Right kidney (tissue), 1 donor: ENCODE measurements around the gene MRPL37.

Source experiments
- DNase-seq: peaks from one replicate; pipeline ENCODE4 v3.0.0-alpha.2; 2016

Gene MRPL37

DNA sequence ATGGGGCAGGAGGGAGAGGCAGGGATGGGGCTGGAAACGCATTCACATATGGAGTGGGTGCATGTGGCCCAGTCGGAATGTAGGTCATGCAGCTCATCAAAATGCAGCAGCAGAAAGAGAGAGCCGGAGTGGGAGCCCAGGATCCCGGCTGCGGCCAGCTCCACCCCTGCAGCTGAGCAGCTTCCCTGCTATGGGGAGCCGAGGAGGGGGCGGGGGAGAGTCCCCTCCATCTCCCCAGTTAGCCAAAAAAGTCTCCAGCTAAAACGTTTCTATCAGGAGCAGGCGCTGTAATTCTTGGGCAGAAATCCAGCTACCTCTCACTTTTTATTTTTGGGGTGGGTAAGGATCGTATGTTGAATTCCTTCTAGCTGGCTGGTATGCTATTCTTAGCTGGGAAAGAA is 39.7 kb downstream of the MRPL37 start:
- no peak for DNase-seq

DNA sequence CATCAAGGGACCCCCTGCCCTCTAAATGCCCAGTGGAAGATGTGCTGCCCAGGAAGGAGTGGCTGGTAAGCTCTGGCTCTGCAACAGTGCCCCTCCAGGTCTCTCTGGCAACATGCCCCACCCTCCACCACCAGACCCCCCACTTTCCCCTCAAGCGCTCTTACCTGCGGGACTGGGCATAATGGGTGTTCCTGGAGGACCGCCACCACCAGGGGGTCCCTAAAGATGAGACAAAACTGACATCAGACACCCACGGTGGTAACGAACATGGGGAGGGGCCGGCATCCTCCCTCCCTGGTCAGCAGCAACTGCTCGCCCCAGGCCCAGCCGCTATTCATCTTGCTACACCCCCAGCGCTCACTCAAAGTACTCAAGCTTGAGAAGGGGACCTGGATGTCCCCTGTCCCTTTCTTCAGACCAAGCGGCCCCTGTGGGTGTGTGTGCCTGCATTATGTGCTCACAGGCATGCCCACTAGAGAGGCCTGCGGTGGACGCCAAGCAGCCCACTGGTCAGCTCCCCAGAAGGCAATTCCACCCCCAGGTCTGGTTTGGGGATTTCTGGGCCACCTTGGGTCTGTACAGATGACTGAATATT is 40.9 kb downstream of the MRPL37 start:
- DNase-seq = no peak

DNA sequence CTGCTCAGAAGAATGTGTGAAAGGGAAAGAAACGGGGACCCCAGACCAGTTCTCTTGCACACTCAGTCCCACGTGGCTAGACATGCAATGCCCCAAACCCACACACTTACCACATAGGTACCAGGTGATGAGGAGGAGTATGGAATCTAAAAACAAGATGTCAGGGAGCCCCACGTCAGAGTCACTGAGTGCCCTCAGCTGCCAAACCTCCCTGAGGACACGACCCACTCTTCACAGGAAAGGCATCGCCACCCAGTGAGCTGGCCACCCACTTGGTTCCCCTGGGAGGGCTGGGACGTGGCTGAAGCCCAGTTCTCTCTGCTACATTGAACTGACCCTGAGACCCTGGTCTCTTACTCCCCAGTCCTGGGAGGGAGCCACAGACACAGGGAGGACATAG is 41.4 kb downstream of the MRPL37 start:
- no peak for DNase-seq

DNA sequence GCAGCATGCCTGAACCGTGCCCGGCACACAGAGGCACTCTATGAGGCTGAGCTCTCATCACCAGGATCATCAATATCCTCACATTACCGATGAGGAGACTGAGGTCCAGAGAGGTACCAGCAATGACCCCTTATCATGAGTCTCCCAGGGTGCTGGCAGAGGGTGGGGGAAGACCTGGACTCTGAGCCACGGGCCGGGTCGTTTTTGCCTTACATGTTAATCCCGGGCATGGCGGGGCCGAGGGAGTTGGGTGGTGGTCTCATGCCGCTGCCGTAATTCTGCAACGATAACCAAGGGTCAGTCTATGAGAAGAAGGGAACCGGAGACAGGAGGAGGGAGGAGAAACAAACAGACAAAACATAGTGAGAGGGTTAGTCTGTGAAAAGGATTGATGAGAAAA is 43.1 kb downstream of the MRPL37 start:
- no peak for DNase-seq

DNA sequence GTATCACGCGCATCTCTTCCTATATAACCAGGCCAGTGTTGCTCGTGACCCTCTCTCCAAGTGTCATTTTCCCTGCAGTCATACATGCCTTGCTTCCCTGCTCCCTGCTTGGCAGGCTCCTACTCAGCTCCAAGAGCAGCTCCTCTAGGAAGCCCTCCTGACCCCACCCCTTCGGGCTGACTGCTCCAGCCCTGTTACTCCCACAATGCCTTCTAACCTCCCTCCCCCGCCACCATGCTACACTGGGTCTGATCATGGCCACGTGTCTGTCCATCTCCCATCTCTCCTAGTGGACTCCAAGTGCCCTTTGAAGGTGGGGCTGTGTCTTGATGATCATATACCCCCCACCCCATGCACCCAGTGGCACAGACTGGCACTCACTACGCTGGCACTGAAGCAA is 44.7 kb downstream of the MRPL37 start:
- DNase-seq = no peak

DNA sequence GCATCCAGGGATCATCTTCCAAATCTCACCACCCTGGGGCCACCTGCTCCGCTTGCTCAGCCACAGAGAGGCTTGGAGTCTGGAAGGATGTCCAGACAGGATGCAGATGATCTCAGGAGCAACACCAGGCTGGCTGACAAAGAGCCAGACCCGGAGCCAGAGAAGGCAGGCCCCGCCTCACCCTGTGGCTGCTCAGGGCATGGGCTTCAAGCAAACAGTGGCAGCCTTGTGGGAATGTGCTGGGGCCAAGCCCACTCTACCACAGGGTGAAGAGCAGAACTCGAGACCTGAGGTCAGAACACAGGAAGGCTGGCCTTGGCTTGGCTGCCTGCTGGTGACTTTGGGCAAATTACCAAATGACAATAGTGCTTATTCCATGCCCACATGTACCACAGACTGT is 45.5 kb downstream of the MRPL37 start:
- DNase-seq = no peak

DNA sequence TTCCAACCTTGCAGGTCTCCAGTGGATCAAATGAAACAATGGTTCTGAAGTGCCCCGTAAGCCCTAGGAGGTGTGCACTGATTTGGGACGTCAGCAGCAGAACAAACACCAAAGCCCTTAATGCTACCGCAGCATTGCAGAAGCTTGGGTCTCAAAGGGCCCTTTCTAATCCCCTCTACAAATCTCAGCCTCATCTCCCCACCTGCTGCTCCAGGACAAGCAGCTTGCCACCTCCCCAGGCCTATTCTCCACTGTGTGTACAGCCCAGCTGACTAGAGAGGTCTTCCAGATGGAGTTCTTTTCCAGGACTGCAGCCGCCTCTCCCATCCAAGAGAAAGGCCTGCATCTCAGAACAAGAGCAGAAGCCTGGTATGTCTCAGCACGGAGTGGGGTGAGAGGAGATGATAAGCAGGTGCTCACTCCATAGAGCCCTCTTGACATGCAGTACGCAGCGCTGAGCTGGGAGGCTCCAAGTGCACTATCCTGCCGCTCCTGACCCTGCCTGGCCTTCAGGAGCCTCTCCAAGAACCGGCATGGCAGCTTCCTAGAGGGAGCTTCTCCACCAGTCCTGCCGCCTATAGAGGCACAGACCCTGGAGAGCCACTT is 46.3 kb downstream of the MRPL37 start:
- DNase-seq = no peak

DNA sequence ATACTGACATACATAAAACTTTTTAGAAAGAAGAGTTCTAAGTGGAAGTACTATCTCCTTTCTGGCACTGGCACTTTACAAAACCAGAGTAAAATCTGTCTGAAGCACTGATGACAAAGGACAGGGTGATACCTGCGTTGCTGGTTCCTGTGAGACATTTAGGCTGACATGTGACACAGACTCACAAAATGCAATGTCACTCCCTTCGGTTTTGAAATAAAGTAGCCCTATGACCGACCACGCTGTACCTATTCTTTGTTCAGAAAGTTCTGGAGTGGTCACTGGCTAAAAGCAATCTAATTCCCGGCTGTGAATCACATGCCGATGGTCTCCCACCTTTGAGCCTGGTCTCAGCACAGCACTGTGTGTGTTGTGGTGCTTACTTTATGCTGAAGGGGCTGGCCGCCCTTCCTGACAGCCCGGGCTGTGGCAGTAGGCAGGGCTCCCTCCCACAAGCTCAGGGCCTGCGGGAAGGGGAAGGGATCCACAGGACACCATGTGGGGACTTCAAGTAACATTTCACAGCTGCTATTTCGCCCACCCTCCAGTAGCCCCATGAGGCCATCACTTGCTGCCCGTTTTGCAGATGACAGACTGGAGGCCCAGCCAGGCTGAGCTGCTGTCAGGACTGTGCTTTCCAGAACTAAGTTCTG is 48.0 kb downstream of the MRPL37 start:
- DNase-seq = no peak

DNA sequence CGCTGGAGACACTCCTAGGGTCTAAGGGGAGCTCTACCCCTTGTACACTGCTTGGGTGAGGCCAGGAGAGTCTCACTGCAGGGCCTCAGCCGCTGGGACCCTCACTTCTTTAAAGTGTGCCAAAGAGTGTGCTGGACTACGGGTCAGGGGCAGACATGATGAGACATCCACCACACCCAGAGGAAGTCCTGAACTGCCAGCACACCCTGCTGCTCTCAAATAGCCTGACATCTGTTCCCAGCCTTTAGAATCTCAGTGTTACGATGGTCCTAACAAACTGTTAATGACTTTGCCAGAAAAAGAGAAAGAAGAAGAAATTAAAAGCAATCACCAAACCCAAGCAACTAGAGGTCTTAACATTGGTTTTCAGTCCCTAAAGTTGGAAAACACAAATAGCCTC is 49.0 kb downstream of the MRPL37 start:
- no peak for DNase-seq

DNA sequence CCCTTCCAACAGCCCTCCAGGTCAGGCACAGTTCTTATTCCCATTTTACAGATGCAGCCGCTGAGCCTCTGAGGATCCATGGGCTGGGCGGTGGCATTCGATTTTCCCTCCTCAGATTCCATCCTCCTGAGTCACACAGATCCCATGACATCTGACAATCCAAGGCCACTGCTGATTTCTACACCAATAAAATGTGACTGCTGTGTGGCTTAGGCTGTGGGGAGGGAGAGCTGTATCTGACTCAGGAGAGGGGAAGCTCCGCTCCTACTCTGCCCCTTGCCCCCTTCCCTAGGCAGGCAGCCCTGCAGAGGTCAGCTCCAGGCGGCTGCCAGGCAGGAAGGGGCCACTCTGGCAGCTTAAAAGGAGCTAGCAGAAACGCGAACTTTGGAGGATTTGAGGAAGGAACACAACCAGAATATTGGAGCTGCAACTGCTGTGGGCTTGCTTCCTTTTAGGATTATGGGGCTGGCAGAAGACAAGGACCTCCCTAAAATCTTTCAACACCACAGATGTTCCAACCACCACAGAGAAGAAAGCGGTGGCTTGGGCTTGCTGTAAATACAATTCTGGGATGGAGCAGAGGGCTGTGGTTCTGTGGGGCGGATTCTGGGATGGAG is 50.0 kb downstream of the MRPL37 start:
- no peak for DNase-seq

DNA sequence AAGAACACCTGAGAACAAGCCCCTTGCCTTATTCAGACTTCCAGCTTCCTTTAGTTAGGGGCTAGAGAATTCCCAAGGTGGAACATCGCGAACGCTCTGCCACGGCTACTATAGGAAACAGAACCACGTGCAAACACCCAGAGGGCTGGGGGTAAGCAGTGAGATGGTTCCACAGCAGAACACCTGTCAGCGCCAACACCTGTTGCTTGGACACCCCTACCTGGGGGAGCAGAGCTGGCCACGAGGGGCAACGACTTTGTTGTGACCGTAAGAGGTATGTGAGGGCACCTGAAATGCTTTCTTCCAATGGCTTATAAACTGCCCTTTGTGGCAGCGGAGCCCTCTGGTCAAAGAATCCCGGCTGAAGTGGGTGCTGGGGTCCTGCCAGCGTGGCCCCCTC is 50.7 kb downstream of the MRPL37 start:
- no peak for DNase-seq

DNA sequence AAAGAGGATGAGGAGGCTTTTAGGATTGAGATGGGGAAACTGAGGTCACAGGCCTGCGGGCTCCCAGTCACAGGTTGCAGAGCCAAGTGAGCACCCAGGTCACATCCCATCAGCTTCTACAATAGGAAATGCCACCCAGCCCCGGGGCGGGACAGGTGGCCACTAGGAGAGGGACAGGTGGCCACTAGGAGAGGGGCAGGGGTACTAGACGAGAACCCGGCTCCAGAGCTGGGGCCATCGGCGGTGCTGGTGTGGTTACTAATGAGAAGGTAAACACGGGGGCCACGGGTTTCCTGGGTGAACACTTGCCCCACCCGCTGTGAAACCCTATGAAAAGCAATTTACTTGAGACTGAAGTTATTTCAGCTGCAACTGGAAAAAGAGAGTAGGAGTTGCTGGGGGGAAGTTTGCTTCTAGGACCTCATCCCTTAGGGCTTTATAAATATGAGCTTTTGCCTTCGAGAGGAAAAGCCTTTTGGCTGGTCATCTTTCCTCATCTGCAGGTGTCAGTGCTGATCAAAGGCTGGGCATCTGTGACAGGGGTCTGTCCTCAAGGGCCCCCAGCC is 52.5 kb downstream of the MRPL37 start:
- no peak for DNase-seq

DNA sequence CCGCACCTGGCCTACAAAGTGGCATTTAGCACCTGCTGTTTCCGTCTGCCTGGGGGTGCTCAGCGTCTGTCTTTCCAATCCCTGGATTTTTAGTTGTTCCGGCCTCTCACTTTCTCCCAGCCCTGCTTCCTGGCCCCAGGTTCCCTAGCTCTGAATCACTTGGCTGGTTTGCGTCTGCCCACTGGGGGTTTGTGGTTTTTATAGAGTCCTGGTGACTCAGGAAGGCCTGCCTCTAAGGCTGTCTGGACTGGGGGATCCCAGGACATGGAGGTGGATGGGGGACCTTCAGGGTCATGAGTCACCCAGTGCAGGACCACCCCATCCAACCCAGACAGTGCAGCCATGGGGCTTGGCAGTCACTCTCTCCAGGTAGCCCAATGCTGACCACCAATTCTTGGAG is 53.5 kb downstream of the MRPL37 start:
- DNase-seq = no peak

DNA sequence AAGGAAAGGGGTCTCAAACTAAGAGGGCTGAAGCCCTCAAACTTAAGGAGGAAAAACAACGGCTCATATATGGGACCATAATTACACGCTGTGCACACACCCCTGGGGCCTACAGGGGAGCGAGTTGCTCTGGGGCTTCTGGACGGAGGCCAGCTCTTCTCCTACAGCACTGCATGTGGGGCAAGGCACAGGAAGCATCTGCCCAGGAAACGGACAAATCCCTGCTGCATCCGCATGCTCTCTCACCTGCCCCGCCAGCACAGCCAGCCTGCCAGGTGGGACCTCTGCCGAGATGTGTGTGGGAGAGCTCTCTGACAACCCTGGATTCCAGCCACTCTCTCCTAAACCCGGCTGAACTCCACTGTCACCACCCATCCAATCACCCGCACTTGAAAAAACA is 54.1 kb downstream of the MRPL37 start:
- no peak for DNase-seq

DNA sequence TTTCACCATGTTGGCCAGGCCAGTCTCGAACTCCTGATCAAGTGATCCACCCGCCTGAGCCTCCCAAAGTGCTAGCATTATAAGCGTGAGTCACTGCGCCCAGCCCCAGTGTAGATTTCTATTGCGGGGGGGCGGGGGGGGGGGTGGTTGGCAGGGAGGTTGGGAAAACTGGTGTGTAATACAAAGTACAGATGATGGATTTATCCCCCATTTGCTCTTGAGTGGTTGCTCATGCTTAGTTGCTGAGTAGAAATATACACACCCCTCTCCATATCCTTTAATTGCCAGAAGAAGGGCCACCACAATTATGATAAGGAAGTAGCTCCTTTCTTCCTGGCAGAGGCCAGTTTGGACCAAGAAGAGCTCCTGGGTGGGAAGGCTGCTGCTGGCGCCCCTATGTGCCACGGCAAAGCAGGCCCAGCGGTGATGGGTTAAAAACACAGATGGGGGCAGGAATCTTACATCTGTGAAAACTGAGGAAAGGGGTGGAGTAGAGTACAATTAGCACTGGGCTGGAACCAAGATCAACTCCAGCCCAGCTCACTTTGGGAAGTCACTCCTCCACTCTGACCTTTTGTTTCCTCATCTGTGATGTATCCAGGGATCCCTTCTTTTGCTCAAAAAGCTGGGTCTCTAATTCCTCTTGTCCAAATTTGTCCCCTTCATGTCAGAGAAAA is 55.2 kb downstream of the MRPL37 start:
- no peak for DNase-seq

DNA sequence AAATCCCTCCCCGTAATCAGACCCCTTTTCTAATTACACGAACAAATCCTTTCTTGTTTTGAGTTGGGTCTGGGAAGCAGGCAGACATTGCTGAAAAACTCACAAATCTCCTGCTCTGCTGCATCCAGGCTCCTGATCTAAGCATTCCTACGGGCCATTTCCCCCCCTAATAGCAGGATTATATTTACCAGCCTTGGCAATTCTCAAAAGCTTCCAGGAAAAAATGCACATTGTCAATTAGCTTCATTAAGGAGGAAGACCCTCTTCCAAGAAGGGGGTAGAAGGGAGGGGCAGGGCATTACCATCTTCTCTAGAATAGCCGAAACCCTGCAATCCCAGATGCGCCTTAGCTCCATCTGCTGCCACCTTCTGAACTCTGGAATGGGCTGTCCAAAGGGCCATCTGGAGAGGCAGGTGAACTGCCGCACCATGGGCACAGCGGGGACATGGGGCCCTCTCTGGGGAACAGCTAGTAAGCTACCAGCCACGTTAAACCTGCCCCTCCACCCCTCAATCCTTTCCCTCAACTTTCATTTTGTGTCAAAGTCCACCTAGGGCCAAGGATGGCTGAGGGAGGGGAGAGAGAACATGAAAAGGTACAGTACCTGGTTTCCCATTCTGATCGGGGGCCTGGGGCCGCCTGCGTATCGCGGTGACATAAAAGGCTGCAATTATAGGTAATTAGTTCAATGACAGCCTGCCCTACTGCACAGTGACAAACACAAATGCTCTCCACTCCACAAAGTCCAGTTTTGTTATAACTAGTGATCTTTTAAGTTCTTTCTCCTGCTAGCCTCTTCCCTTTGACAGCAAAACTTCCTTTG is 56.8 kb downstream of the MRPL37 start:
- no peak for DNase-seq

DNA sequence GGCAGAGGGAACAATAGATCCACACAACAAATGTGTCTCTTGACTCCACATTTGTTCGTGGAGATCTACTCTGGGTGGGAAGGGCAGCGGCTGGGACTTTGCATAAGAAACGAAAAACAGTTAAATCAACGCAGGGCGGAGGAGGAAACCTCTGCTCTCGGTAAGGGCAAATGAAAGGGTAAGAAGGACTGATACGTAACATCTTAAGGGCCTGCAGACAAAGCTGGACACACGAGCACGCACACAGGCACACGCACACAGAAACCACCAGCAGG is 57.3 kb downstream of the MRPL37 start:
- no peak for DNase-seq

DNA sequence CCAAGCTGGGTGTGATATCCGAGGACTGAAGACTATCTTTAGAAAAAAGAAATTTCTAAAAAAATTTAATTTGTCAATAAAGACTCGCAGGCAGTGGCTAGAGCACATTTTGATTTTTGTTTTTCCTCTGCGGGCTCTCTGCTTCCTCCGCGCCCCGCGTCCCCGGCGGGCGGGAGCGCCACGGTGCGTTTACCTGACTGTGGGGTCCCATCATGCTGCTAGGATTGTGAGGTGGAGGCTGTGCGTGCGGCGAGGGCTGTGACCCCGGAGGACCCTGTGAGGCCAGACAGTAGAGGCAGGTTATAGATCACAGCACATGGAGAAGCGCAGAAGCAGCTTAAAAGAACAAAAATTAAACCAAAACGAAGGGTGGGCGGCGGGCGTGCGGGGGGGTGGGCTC is 57.9 kb downstream of the MRPL37 start:
- DNase-seq = no peak

DNA sequence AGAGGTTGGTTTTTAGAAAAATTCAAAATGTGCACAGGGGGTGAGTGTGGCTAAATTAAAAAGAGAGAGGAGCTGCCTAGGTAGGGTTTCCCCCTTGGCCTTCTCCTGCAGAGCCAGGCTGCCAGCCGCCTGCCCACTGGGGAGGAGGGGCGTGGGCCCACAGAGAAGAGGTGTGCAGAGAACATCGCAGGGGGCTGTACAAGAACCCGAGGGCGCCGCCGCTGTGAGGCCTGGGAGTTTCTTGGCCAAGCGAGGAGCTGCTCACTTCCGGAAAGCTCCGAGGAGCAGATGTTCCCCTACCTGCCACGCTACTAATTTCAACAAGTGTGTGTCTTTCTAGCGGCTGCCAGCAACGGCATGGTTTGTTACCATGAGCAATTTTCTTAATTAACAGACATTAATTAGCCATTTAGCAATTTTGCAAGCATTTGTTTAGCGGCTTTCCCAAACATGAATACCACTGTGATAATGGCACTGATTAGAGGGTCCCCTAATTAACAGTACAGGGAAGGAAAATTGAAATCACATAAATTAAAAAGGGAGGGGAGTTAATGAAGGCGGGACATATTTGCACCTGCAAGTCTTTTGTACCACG is 59.7 kb downstream of the MRPL37 start:
- DNase-seq = no peak

DNA sequence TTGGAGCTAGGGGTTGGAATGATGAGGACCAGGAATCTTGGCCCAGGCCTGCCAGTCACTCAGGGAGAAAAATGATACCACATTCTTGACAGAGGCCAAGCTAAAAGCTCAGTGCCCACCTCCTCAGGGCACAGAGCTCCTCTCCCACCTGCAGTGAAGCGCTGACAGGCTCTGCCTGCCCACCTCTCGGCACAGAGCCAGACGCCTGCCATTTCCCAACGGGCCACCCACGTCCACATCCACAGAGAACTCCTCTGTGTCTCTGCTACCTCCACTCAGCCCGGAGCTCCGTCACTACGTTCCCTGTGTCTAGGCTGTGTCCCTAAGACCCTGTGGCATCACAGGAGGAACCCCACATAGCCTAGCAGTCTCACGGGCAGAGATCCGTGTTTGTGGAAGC is 60.8 kb downstream of the MRPL37 start:
- no peak for DNase-seq

DNA sequence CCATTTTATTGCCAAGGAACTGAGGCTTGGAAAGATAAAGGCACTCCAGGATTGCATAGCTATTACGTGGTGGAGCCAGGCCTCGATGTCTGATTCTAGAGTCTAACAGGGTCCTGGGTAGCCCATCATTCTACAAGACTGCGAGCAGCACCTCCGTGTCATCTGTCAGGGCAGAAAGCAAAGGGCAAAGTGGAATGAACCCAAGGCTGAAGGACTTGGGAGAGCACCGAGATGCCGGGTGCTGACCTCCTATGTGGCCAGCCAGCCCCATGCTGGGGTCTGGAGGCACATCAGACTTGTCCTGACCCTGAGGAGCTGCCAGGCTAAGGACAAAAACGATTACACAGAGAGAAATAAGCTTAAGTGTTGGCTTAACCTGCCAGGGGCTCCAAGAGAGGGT is 62.3 kb downstream of the MRPL37 start:
- DNase-seq = no peak
